ENCODE measurements around the gene RNASE12.
"Not testable (repeated sequence)": the region's sequence is repeated elsewhere in the genome, so short reads cannot be mapped to it uniquely, and the experiment has no call there.

Gene RNASE12

DNA sequence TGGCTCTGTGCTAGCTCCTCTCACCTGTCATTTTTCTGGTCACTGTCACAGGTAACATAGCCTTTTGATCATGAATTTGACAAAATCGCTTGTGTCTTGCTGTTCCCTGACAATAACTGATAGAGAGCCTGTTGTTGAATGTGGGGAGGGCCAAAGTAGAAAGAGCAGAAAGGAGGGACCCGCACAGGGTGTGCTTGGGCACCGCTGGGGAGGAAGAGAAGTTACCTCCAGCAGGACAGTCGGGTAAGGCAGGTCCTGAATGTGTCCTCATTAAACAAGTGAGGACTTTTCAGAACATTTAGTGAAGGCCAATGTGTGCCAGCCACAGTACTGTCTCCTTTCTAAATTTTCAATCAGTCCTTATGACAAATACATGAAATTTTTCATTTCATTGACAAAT is at the start of gene RNASE12:
RNASE12 (minus strand) TSS at position 142 of the 400 bp plus-strand sequence. CDS start 653 bp downstream, outside the sequence.
- intact Hi-C loops (cut with DNase I) = no loop called here
- DNase-seq = no peak

- intact Hi-C loops (cut with DNase I) = loop anchor here (5.0 kb wide), 1 partner anchor 49 kb away; the partner anchor contains the start of gene RNASE4
- DNase-seq = peak in 26 of 42 donors; percentile 18 to 81 (median 50)
Measured at GRCh38 chr14:20632831-20633691, 41.9 kb upstream of the RNASE12 start.

GRCh38 chr14:20632448-20632830 is 41.3 kb upstream of the RNASE12 start:
- intact Hi-C loops (cut with DNase I) = loop anchor here (5.0 kb wide), 1 partner anchor 50 kb away; the partner anchor contains the start of gene RNASE4
- peak in 2 of 42 donors; percentile 28 to 37 for DNase-seq

GRCh38 chr14:20631880-20632389 is 40.8 kb upstream of the RNASE12 start:
- intact Hi-C loops (cut with DNase I) = loop anchor here (5.0 kb wide), 1 partner anchor 50 kb away; the partner anchor contains the start of gene RNASE4
- DNase-seq = peak in 37 of 42 donors; percentile 35 to 83 (median 62)

DNA sequence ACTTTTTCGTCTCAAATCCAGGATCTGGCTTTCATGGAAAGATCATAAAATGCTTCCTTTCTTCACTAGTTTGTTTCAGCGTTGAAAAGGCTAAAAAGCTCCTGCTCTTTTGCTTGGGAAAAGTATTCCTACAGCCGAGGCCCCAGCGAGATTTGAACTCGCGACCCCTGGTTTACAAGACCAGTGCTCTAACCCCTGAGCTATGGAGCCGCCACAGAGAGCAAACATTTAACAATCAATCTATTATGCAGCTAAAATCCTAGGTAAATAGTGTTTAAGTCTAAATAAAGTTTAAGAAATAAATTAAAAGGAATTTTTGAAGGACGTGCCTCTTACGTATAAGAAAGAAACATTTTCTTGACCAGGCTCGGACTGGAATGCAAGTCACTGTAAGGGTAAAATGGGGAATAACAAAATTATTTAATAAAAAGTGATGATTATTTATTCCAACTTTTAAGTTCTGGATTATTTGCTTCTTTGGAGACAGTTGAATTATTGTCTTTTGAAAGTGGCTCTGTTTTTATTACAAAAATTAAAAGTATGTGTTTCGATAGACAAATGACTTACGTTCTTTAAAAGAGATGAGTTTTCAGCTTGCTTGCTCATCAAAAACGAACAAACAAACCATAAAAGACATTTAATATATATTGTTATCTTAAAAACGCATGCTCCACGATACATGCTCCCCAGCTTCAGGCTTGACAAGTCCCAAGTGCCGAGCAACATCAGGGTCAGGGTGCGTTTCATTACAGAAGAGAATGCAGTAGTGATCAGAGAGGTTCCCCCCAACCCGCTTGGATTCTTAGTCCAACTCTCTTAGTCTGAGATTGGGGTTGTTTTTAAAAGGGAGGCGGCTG is 40.1 kb upstream of the RNASE12 start:
- DNase-seq = peak in 30 of 42 donors; percentile 17 to 82 (median 59)
- intact Hi-C loops (cut with DNase I) = loop anchor here (5.0 kb wide), 1 partner anchor 51 kb away; the partner anchor contains the start of gene RNASE4

- intact Hi-C loops (cut with DNase I) = loop anchor here (5.0 kb wide), 1 partner anchor 52 kb away; the partner anchor contains the start of gene RNASE4
- DNase-seq = peak in 17 of 42 donors; percentile 16 to 73 (median 45)
Measured at GRCh38 chr14:20630340-20631022, 39.3 kb upstream of the RNASE12 start.

DNA sequence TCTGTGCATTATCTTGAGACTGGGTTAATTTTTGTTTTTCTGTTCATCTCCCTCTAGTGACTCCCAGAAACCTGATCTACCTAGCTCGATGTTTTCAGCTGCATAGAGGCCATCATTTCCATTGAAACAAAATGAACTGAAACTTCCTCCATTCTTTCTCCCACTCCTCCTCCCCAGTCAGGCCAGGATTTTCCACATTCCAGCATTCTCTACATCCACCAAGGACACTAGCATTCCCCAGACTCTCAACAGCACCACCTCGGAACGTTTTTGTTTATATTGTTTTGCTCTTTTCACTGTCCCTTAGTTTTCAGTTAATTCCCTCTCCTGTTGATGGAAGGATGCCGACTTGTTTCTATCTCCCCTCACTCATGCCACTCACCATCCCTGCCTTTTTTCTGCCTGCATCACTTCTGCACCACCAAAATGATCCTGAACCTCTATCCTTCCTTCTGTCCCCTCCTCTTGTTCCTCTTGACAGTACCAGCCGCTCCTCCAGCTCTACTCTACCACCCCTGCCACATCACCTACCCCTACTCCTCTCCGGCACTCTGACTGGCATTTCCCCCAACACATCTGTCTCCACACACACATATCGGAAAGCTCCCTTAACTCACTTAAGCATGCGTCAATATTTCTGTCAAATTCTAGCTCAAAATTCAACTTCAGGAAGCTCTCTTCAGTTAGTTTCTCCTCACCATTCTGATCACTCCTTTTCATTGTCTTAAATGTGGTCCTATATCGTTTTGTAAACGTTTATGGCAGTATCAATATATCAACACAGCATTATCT is 37.1 kb upstream of the RNASE12 start:
- intact Hi-C loops (cut with DNase I) = no loop called here

GRCh38 chr14:20627346-20628027 is 36.3 kb upstream of the RNASE12 start:
- intact Hi-C loops (cut with DNase I) = no loop called here
- no peak for DNase-seq

More for the DNA sequence above, 37.1 kb upstream of the RNASE12 start:
- DNase-seq = no peak

DNA sequence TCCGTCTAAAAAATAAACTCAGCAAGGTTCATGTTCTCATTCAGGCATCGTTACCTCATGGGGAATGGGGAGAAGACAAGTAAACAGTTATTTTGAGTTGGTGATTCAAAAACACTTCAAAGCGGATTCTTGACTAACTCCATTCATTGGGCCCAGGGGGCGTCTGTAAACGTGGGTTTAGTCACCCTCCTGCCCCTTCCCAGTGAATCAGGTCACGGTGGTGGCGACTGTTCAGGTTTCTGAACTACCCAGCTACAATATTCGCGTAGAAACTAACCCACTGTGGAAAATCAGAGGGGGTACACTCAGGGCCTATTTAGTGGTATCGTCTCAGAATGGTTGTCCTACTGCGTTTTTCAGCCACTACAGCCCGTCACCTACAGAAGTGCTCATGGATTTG is 35.1 kb upstream of the RNASE12 start:
- no peak for DNase-seq
- intact Hi-C loops (cut with DNase I) = no loop called here

DNA sequence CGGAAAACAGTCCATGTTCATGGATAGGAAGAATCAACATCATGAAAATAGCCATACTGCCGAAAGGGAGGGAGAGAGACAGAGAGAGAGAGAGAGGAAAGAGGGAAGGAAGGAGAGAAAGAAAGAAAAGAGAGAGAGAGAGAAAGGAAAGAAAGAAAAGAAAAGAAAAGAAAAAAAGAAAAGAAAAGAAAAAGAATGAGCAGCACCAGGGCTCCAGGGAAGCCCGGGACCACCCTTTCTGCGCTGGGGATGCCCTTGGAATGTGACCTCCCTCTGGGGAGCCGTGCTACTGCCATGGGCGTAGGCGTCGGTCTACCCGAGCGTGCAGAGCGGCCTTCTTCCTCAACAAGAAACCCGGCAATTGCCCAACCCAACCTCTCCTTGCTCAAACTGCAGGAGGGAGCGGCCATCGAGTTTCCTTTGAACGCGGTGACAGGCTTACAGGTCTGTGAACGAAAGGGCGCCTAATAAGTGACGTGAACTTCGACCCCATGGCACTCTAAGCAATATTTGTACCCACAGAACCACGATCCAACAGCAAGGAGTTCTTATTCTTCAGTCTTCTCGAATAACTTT is 33.4 kb upstream of the RNASE12 start:
- DNase-seq = peak in 5 of 42 donors; percentile 19 to 50 (median 22)
- intact Hi-C loops (cut with DNase I) = no loop called here

GRCh38 chr14:20623798-20624197 is 32.6 kb upstream of the RNASE12 start:
- DNase-seq = no peak
- intact Hi-C loops (cut with DNase I) = no loop called here

GRCh38 chr14:20622816-20623291 is 31.7 kb upstream of the RNASE12 start:
- DNase-seq = no peak
- intact Hi-C loops (cut with DNase I) = no loop called here

DNA sequence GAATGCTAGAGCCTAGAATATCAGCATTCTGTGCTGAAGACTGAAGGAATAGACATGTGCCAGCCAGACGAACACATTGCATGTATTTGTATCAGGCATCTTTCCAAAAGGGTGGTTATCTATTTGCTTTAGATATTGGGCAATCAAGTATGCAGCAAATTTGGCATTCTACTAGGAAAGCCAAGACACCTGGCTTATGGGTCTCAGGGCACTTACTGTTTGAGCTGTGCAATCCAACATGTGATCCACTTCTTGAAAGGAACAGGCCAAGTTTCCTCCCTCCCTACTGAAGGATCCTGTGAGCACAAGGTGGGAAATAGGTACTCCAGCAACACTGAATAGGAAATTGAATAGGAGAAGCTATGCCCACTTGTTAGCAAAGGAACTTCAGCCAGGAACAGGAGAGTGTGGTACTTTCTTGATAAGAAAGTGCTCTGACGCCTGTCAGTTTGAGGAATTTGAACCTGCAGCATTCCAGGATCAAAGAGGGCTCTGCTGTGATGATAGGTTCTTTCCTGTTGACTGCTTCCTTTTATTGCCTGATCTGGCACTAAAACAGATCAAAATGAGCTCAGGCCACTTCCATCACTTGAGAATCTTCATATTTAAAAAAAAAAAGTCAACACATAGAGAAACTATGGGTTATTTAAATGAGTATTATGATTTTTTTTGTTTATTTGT is 29.8 kb upstream of the RNASE12 start:
- intact Hi-C loops (cut with DNase I) = no loop called here
- DNase-seq = no peak

DNA sequence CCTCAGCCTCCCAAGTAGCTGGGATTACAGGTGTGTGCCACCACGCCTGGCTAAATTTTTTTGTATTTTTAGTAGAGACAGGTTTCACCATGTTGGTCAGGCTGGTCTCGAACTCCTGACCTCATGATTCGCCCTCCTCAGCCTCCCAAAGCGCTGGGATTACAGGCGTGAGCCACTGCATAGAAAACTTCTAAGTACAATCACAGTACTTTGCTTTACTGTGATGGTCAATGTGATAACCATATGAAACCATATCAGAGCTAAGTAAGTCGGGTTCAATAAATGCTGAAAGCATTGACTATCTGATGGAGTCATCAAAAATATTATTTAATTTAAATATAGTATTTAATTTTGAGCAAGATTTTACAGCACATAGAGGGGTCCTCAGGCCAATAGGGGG is 28.5 kb upstream of the RNASE12 start:
- intact Hi-C loops (cut with DNase I); DNase-seq: not testable (repeated sequence)

DNA sequence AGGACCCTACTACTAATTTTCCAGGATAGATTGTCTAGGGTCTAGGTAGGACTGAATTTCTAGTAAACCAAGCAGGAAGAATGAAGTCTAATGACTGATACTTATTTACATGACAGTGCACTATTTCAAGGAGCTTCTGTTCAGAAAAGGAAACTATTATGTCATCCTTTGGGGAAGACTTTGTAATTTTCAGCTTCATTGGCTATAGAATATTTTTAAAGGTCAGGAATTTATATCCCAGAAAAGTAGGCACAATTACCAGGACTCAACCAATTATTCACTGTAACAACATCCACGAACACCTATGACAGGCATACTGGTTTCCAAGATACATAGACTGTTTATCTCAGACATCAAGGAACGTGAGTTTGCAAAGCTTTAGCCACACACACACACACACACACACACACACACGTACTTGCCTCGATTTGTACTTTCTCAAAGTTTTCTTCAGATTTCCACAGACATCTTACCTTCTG is 27.1 kb upstream of the RNASE12 start:
- intact Hi-C loops (cut with DNase I) = no loop called here
- DNase-seq = no peak

All from head of caudate nucleus (tissue), 42 donors.